IgD-negative memory B cell (primary cell): ENCODE data around the gene ERGIC1. TPM values are rescaled to one million over a fixed set of nuclear protein-coding genes. Genes with fewer than 3 reads are reported as not detected.

Experiments used
- H3K27ac Mint-ChIP-seq, 3 donors: one replicate each; pipeline ENCODE4 v1.8.0; 2020 to 2022; ENCODE audit warnings: mild to moderate bottlenecking in 3 of 3, mixed read lengths in 3 of 3, moderate library complexity in 1 of 3
- H3K27me3 Mint-ChIP-seq: one replicate; pipeline ENCODE4 v1.8.0; 2021; ENCODE audit warnings: mixed read lengths
- H3K36me3 Mint-ChIP-seq: one replicate; pipeline ENCODE4 v1.8.0; 2020; ENCODE audit warnings: mild to moderate bottlenecking, mixed read lengths
- H3K4me1 Mint-ChIP-seq, 3 donors: one replicate each; pipeline ENCODE4 v1.8.0; 2020 to 2022; ENCODE audit warnings: mixed read lengths in 3 of 3, mild to moderate bottlenecking in 1 of 3
- H3K4me3 Mint-ChIP-seq, 4 donors: one replicate each; pipeline ENCODE4 v1.8.0; 2020 to 2022; ENCODE audit warnings: mild to moderate bottlenecking in 4 of 4, mixed read lengths in 4 of 4, moderate library complexity in 3 of 4
- H3K9me3 Mint-ChIP-seq, 3 donors: one replicate each; pipeline ENCODE4 v1.8.0; 2020 to 2021; ENCODE audit warnings: mixed read lengths in 3 of 3, mild to moderate bottlenecking in 1 of 3
- polyA plus RNA-seq: library from polyadenylated mRNA; unstranded; fragments of 300-500 nt; fragmentation: Illumina TruSeq; gene quantifications from one replicate; pipeline ENCODE4 v1.2.3, GENCODE V29; 2021

The ERGIC1 gene
- polyA plus RNA-seq, 1 donor from 2014 or later, result 55.8 TPM

DNA sequence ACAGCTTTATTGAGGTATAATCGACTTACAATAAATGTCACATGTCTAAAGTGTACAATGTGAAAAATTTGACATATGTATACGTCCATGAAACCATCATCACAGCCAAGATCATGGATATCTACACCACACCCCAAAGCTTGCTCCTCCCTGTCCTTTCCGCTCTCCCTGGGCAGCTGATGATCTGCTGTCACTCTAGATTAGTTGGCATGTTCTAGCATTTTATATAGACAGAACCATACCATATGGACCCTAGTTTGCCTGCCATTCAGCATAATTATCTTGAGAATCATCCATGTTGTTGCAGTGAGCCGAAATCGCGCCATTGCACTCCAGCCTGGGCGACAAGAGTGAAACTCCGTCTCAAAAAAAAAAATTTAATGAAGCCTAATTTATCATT lies 42.5 kb downstream of the ERGIC1 start:
- Mint-ChIP-seq H3K9me3 (no peaks in the 10 kb centered on the region), H3K36me3 (no peaks in the 10 kb centered on the region), H3K27ac (peak overlapping the region in 1 of 3 donors; percentile 21), H3K27me3 (no peaks in the 10 kb centered on the region), H3K4me3 (no peak overlapping the region), H3K4me1 (peaks cover 14 to 25% (median 20%) of the 10 kb centered on the region in 3 donors)

DNA sequence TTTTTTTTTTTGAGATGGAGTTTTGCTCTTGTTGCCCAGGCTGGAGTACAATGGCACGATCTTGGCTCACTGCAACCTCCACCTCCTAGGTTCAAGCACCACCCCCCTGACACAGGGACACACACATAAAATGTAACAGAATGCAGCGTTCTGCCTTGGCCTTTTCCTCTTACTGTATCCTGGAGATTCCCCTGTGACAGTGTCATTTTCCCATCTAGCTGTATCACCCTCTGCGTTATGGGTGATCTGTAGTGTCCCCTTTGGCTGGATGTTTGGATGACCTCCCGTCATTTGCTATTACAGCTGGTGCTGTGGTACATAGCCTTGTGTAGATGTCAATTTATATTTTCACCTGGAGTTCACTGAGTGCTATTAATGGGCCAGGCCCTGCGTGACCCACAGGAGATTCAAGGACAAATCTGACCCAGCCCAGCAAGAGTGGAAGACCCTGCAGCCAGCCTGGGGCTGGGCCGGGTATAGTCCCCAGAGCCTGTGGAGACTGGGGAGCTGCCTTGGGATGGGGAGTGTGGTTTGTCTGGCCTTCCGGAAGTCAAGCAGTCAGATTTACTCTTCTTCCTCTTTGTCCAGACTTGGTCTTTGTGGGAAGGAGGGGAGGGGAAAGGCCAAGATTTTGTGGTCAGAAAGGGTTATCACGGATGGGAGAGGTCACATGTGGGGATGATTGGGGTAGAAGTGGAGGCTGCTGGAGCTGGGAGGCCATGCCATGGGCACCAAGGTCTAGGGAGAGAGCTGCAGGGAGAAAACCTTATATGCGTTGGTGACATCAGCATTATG lies 43.6 kb downstream of the ERGIC1 start:
- no peaks in the 10 kb centered on the region for H3K9me3 Mint-ChIP-seq
- peaks cover 16 to 31% (median 24%) of the 10 kb centered on the region in 3 donors for H3K4me1 Mint-ChIP-seq
- H3K36me3 Mint-ChIP-seq, result peaks cover 4% of the 10 kb centered on the region

DNA sequence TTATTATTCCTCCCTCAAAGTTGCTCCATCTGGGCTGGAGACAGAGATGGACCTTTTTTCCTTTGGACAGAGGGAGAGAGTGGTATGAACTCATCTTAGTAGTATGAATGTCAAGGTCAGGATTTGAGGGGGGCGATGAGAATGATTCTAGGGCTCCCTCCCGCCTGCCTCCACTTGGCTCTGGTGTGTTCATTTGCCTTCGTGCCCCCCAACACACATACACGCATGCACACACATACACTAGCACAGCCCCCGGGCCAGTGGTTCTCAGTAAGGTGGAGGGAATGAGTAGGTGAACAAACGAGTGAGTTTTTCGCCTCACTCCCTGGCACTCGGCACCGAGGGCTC lies 44.5 kb downstream of the ERGIC1 start:
- Mint-ChIP-seq H3K27ac (no peak overlapping the region), H3K36me3 (peaks cover 8% of the 10 kb centered on the region), H3K4me1 (peaks cover 22 to 37% (median 29%) of the 10 kb centered on the region in 3 donors), H3K9me3 (peaks cover 0 to 5% (median 0%) of the 10 kb centered on the region in 3 donors), H3K27me3 (no peaks in the 10 kb centered on the region), H3K4me3 (no peak overlapping the region)

More for the DNA sequence above, 43.6 kb downstream of the ERGIC1 start:
- peak overlapping the region; percentile 16 to 94 (median 39) for H3K27ac Mint-ChIP-seq
- H3K27me3 Mint-ChIP-seq, result no peaks in the 10 kb centered on the region
- no peak overlapping the region for H3K4me3 Mint-ChIP-seq

DNA sequence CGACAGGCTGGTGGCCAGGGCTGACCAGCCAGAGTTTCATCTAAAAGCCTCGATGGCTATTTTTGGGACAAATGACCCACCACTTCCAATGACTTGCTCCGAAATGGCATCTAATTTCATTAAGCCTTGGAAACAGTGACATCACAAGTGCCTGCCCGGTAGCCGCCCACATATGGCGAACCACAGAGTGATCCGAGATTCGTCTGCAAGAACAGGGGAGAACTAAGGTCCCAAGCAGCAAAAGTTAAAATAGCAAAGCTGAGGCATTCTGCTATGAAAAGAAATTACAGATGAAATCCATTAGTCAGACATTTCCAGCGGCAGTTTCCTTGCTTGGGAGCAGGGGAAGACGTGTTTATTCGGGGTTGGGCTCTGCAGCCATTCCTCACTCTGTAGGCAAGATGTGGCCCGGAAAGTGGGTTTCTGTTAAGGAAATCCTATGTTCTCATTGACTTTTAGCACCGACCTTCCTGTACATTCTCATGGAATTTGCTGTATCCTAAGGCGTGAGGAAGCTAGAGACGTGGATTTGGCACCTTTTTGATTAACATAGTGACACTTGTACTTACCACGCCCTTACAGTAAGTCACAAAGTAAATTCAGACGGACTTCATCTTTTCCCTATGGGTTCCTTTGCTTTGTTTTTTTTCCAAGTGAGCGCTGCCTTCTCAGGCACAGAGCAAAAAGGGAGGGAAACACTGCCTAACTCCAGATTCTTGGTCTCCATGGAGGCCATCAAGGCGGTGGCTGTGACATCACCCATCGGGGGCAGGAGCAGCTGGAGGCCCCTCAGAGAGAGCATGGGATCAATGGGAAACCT lies 45.1 kb downstream of the ERGIC1 start:
- peak overlapping the region in 1 of 3 donors; percentile 31 for H3K27ac Mint-ChIP-seq
- H3K36me3 Mint-ChIP-seq, result peaks cover 8% of the 10 kb centered on the region
- no peak overlapping the region for H3K4me3 Mint-ChIP-seq
- H3K4me1 Mint-ChIP-seq, result peaks cover 24 to 37% (median 29%) of the 10 kb centered on the region in 3 donors
- H3K27me3 Mint-ChIP-seq, result no peaks in the 10 kb centered on the region
- peaks cover 0 to 5% (median 0%) of the 10 kb centered on the region in 3 donors for H3K9me3 Mint-ChIP-seq

DNA sequence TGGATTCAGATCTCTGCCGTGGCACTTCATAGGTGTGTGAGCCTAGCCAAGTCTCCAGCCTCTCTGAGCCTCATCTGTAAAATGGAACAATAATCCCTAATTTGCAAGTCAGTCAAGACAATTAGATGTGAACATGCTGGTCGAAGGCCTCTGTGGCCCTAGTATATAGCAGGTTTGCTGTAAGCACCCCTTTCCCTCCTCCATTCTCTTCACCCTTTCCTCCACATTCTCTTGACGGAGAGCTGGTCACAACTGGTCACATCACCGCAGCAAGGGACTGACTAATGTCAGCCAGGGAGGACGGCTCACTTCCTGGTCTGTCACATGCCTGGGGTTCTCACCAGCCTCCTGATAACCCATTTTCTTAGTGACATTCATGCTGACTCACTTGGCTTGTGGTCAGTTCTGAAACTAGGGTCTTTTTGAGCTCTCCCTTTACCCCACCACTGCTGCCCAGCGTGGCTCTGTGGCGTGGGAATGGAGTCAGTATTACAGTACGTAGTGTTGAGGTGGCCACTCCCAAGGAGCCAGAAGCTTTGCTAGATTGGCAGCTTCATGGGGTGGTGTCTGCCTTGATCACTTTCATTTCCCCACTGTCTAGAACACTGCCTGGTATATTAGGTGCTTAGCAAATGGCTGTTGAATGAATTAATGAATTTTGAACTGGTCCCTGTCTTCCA lies 47.8 kb downstream of the ERGIC1 start:
- H3K4me1 Mint-ChIP-seq, result peaks cover 15 to 21% (median 18%) of the 10 kb centered on the region in 3 donors
- H3K27ac Mint-ChIP-seq, result peak overlapping the region; percentile 10 to 91 (median 90)
- H3K9me3 Mint-ChIP-seq, result peaks cover 0 to 5% (median 0%) of the 10 kb centered on the region in 3 donors

DNA sequence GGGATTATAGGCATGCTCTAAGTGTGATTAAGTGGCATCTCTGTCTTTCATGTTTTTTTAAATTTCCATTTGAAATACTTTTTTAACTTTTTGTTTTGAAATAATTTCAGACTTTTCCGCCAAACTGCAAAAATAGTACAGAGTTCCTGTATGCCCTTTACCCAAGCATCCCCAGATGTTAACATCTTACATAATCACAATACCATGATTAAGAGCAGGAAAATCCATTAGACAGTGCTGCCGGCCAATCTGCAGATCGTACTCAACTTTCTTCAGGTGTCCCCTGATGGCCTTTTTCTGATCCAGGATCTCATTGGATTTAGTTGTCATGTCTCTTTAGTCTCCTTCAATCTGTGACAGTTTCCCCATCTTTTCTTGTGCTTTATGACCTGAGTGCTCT lies 49.0 kb downstream of the ERGIC1 start:
- Mint-ChIP-seq H3K27me3 (no peaks in the 10 kb centered on the region), H3K9me3 (peaks cover 0 to 5% (median 0%) of the 10 kb centered on the region in 3 donors), H3K4me3 (no peak overlapping the region), H3K36me3 (peaks cover 8% of the 10 kb centered on the region), H3K27ac (peak overlapping the region in 1 of 3 donors; percentile 18), H3K4me1 (peaks cover 11 to 19% (median 15%) of the 10 kb centered on the region in 3 donors)

More for the DNA sequence above, 47.8 kb downstream of the ERGIC1 start:
- H3K4me3 Mint-ChIP-seq, result peak overlapping the region in 1 of 4 donors; percentile 76
- H3K27me3 Mint-ChIP-seq, result no peaks in the 10 kb centered on the region
- H3K36me3 Mint-ChIP-seq, result peaks cover 8% of the 10 kb centered on the region

DNA sequence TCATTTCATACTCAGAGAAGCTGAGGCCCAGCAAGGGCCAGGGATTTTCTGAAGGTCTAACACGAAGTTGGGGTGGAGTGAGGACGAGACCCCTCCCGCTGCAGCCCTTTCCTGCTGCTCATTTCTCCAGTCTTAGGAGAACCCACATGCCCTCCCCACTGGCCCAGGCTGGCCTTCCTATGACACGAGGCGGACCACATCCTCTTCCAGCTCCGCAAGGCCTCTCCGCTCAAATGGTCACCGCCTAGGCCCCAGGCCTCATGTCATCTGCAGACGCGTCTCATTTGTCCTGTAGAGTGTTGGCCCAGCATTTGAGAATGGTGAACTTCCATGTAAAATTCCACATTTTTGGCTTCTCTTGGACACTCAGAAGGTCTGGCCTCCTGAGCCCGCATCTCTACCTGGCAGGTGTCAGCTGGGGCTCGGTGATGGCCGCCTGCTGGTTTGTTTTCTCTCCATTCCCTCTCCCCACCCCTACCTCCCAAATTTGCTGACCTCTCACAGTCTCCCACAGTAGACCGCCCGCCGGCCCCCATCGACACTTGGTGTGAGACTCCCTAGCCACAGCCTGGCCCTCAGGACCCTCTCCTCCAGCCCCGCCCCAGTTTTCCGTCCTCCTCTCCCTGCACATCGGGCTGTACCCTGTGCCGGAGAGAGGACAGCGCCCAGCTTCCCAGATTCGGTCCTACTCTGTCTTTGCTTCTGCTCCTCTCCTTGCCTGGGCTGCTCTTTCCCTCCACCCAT lies 51.7 kb downstream of the ERGIC1 start:
- peak overlapping the region in 1 of 4 donors; percentile 60 for H3K4me3 Mint-ChIP-seq
- peaks cover 11 to 19% (median 15%) of the 10 kb centered on the region in 3 donors for H3K4me1 Mint-ChIP-seq
- peaks cover 9% of the 10 kb centered on the region for H3K36me3 Mint-ChIP-seq
- no peaks in the 10 kb centered on the region for H3K27me3 Mint-ChIP-seq
- peak overlapping the region in 2 of 3 donors; percentile 16 to 93 for H3K27ac Mint-ChIP-seq
- H3K9me3 Mint-ChIP-seq, result peaks cover 0 to 5% (median 0%) of the 10 kb centered on the region in 3 donors

DNA sequence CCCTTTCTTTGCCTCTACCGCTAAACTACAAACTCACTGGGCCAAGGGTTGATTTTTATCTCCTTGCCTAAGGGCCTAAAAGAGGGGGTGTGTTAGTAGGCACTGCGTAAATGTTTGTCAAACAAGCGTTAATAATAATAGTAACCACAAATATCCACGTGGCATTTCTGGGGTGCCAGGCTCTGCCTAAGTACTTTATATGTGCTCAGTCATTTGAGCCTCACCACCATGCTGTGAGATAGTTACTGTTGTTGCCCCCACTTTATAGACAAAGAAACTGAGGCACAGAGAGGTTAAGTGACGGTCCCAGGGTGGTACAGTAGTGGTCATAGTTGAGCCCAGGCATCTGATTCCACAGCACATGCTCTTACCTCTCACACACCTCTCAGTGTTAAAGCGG lies 52.4 kb downstream of the ERGIC1 start:
- Mint-ChIP-seq H3K27ac (no peak overlapping the region), H3K9me3 (peaks cover 0 to 5% (median 0%) of the 10 kb centered on the region in 3 donors), H3K4me1 (peaks cover 10 to 18% (median 13%) of the 10 kb centered on the region in 3 donors), H3K27me3 (no peaks in the 10 kb centered on the region), H3K4me3 (no peak overlapping the region), H3K36me3 (peaks cover 9% of the 10 kb centered on the region)

DNA sequence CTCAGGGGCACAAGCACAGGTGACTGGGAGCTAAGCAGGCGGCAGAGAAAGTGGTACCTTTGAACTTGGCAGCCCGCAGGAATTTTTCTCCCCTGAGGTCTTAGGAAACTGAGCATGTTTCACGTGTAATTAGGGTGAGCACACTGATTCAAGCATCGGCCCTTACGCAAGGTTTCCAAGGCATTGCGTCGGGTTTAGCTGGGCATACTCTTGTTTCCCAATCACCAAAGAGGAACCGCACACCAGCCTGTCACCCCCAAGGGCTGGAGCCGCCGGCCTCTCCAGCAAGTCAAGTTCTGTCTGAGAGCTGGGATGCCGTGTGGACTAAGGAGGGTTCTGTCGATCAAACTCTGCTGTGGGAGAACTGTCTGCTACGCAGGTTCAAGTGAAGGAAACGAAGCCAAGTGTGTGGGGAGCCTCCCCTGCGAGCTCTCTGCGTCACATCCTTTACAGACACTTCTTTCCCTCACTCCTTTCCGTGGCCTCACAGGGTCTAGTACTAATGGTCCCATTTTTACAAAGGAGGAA lies 53.0 kb downstream of the ERGIC1 start:
- Mint-ChIP-seq H3K9me3 (peaks cover 0 to 5% (median 0%) of the 10 kb centered on the region in 3 donors), H3K27ac (no peak overlapping the region), H3K4me3 (peak overlapping the region in 1 of 4 donors; percentile 51), H3K4me1 (peaks cover 5 to 13% (median 7%) of the 10 kb centered on the region in 3 donors), H3K27me3 (no peaks in the 10 kb centered on the region), H3K36me3 (peaks cover 9% of the 10 kb centered on the region)

DNA sequence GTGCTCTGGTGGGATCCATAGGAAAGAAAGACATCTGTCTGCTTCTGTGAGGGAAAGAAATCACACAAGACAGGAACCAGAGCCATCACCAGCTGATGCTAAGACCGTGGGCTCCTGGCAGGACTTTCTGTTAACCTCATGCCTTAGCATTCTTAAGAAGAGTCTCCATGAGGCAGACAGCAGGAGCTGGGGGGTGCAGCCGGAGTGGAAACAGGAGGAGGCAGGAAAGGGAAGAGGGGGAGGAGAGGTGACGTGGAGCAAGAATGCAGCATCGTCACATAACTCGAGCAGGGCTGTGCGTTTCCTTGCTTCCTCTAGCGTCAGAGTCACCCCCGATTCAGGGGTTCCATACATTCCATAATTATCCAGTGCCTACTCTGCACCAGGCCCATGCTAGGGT lies 53.6 kb downstream of the ERGIC1 start:
- Mint-ChIP-seq H3K27ac (peak overlapping the region in 2 of 3 donors; percentile 16 to 67), H3K9me3 (peaks cover 0 to 5% (median 0%) of the 10 kb centered on the region in 3 donors), H3K4me1 (peaks cover 5 to 13% (median 6%) of the 10 kb centered on the region in 3 donors)

DNA sequence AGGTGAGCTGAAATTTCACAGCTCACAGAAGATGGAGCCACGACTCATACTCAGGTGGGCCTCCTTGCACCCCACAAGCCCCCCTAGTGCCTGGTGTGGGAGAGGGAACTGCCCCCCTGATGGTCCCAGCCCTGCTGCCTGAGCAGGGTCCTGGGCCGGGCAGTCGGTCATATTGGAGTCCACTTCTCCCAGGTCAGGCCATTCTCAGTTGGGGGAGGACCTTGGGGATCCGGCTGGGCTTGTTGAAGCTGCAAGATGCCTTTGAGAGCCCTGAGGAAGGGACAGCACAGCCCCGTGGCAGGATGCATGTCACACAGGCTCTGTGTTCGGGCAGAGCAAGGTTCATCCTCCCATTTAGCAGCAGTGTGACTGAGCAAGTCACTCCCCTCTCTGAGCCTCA lies 56.6 kb downstream of the ERGIC1 start:
- no peak overlapping the region for H3K27ac Mint-ChIP-seq
- peaks cover 0 to 5% (median 0%) of the 10 kb centered on the region in 3 donors for H3K4me1 Mint-ChIP-seq
- no peaks in the 10 kb centered on the region for H3K27me3 Mint-ChIP-seq
- no peaks in the 10 kb centered on the region for H3K9me3 Mint-ChIP-seq
- peaks cover 1% of the 10 kb centered on the region for H3K36me3 Mint-ChIP-seq
- H3K4me3 Mint-ChIP-seq, result no peak overlapping the region

More for the DNA sequence above, 53.6 kb downstream of the ERGIC1 start:
- H3K4me3 Mint-ChIP-seq, result no peak overlapping the region
- no peaks in the 10 kb centered on the region for H3K27me3 Mint-ChIP-seq
- peaks cover 5% of the 10 kb centered on the region for H3K36me3 Mint-ChIP-seq

DNA sequence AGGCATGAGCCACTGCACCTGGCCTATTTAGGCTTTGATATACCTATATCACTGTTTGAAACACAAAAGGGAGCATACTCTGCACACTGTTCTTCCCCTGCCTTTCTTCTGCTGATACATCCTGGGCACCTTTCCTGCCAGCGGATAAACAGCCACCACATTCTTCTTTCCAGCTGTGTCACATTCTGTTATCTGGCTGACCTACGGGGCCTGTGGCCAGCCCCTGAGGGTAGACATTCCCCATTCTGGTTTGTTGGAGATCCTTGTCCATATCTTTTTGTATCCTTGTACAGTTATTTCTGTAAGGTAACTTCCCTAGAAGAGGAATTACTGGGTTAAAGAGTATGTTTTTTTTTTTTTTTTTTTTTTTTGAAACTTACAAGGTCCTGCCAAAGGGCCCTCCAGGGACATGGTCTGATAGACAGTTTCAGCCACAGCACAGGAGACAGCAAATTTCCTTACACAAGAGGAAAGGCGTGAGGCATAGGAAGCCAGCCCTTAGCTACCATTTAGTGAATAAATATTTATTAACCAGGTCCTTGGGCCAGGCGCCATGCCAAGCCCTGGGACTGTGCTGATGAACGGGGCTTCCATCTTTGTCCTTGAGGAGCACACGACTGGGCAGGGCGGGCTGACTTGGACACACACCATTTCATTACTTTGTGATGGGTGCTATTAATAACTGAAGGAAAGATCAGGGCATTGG lies 57.8 kb downstream of the ERGIC1 start:
- peaks cover 0 to 4% (median 0%) of the 10 kb centered on the region in 3 donors for H3K4me1 Mint-ChIP-seq
- H3K36me3 Mint-ChIP-seq, result peaks cover 1% of the 10 kb centered on the region
- H3K4me3 Mint-ChIP-seq, result peak overlapping the region in 1 of 4 donors; percentile 39
- H3K27ac Mint-ChIP-seq, result peak overlapping the region in 1 of 3 donors; percentile 31
- no peaks in the 10 kb centered on the region for H3K9me3 Mint-ChIP-seq
- no peaks in the 10 kb centered on the region for H3K27me3 Mint-ChIP-seq

DNA sequence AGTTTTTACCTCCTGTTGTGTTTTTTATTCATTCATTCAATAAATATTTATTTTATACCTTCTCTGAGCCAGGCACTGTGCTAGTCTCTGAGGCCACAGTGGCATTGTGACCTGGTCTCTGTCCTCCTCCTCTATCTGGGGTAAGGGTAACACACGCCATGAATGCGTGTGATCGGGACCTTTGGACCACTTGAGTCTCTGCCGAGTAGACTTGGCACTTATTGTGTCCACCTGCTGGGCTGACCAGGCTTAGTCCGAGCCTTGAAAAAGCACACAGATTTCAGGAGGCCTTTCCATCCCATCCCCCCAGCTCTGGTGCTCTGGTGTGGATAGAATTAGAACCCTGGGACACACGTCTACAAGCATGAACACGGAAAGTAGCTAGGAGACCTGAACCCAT lies 58.7 kb downstream of the ERGIC1 start:
- Mint-ChIP-seq H3K9me3 (no peaks in the 10 kb centered on the region), H3K27me3 (no peaks in the 10 kb centered on the region), H3K4me1 (peaks cover 0 to 4% (median 0%) of the 10 kb centered on the region in 3 donors), H3K4me3 (no peak overlapping the region), H3K36me3 (peaks cover 1% of the 10 kb centered on the region), H3K27ac (peak overlapping the region in 1 of 3 donors; percentile 31)
